Measurements from ENCODE around the gene SLC38A7. TPM values are rescaled to one million over a fixed set of nuclear protein-coding genes. Genes with fewer than 3 reads are reported as not detected.
A peak's percentile ranks its signal among the peaks of the same experiment; 100 is the strongest.

The SLC38A7 gene
- total and polyA plus RNA-seq, 2 of the 13 experiments (the other 11 are each of a cell fraction or from before 2014, with no cell fraction given) = 13.2 to 14.1 TPM

GRCh38 chr16:58733248-58733670, 48.7 kb upstream of the SLC38A7 start (continued):
- TF ChIP-seq, protein P1, sequence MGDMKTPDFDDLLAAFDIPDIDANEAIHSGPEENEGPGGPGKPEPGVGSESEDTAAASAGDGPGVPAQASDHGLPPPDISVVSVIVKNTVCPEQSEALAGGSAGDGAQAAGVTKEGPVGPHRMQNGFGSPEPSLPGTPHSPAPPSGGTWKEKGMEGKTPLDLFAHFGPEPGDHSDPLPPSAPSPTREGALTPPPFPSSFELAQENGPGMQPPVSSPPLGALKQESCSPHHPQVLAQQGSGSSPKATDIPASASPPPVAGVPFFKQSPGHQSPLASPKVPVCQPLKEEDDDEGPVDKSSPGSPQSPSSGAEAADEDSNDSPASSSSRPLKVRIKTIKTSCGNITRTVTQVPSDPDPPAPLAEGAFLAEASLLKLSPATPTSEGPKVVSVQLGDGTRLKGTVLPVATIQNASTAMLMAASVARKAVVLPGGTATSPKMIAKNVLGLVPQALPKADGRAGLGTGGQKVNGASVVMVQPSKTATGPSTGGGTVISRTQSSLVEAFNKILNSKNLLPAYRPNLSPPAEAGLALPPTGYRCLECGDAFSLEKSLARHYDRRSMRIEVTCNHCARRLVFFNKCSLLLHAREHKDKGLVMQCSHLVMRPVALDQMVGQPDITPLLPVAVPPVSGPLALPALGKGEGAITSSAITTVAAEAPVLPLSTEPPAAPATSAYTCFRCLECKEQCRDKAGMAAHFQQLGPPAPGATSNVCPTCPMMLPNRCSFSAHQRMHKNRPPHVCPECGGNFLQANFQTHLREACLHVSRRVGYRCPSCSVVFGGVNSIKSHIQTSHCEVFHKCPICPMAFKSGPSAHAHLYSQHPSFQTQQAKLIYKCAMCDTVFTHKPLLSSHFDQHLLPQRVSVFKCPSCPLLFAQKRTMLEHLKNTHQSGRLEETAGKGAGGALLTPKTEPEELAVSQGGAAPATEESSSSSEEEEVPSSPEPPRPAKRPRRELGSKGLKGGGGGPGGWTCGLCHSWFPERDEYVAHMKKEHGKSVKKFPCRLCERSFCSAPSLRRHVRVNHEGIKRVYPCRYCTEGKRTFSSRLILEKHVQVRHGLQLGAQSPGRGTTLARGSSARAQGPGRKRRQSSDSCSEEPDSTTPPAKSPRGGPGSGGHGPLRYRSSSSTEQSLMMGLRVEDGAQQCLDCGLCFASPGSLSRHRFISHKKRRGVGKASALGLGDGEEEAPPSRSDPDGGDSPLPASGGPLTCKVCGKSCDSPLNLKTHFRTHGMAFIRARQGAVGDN (CRISPR knock-in tag; IDR thresholded peaks at IDR 0.05) = no peak
- TF ChIP-seq HDAC6 (IDR thresholded peaks at IDR 0.05; ENCODE audit: low read depth, low read length) = no peak
- no peak for TF ChIP-seq FOXP4 (CRISPR knock-in tag; IDR thresholded peaks at IDR 0.05)
- no peak for TF ChIP-seq CREB1 (IDR thresholded peaks at IDR 0.05)
- TF ChIP-seq CREB1 (CRISPR knock-in tag; IDR thresholded peaks at IDR 0.05) = no peak
- peak in 1 of 2 experiments; percentile 54; a peak in 2 of 4 replicates for TF ChIP-seq NR2F1 (CRISPR knock-in tag; IDR thresholded peaks at IDR 0.05)
- no peak for TF ChIP-seq ZNF530 (CRISPR knock-in tag; IDR thresholded peaks at IDR 0.05; ENCODE audit: low read depth)
- no peak for TF ChIP-seq KDM1A (CRISPR knock-in tag; IDR thresholded peaks at IDR 0.05)
- TF ChIP-seq ZNF224 (CRISPR knock-in tag; IDR thresholded peaks at IDR 0.05) = no peak
- no peak for TF ChIP-seq PAWR (CRISPR knock-in tag; IDR thresholded peaks at IDR 0.05; ENCODE audit: borderline replicate concordance)
- no peak for TF ChIP-seq ZBTB20 (CRISPR knock-in tag; IDR thresholded peaks at IDR 0.05; ENCODE audit: borderline replicate concordance, low read depth)
- TF ChIP-seq, protein P2, sequence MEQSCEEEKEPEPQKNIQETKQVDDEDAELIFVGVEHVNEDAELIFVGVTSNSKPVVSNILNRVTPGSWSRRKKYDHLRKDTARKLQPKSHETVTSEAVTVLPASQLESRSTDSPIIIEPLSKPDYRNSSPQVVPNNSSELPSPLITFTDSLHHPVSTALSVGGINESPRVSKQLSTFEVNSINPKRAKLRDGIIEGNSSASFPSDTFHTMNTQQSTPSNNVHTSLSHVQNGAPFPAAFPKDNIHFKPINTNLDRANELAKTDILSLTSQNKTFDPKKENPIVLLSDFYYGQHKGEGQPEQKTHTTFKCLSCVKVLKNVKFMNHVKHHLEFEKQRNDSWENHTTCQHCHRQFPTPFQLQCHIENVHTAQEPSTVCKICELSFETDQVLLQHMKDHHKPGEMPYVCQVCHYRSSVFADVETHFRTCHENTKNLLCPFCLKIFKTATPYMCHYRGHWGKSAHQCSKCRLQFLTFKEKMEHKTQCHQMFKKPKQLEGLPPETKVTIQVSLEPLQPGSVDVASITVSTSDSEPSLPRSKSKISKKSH (CRISPR knock-in tag; IDR thresholded peaks at IDR 0.05; ENCODE audit: borderline replicate concordance) = no peak
- TF ChIP-seq, protein P3, sequence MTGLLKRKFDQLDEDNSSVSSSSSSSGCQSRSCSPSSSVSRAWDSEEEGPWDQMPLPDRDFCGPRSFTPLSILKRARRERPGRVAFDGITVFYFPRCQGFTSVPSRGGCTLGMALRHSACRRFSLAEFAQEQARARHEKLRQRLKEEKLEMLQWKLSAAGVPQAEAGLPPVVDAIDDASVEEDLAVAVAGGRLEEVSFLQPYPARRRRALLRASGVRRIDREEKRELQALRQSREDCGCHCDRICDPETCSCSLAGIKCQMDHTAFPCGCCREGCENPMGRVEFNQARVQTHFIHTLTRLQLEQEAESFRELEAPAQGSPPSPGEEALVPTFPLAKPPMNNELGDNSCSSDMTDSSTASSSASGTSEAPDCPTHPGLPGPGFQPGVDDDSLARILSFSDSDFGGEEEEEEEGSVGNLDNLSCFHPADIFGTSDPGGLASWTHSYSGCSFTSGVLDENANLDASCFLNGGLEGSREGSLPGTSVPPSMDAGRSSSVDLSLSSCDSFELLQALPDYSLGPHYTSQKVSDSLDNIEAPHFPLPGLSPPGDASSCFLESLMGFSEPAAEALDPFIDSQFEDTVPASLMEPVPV (CRISPR knock-in tag; IDR thresholded peaks at IDR 0.05) = no peak
- no peak for TF ChIP-seq MXI1 (IDR thresholded peaks at IDR 0.05; ENCODE audit: borderline replicate concordance, low read depth, low read length)
- no peak for TF ChIP-seq ZFY (CRISPR knock-in tag; IDR thresholded peaks at IDR 0.05)
- no peak for TF ChIP-seq ZFP36L2 (CRISPR knock-in tag; IDR thresholded peaks at IDR 0.05)
- TF ChIP-seq XRCC5 (optimal IDR thresholded peaks at IDR 0.05; ENCODE audit: low read length) = no peak

Data from HepG2 (cell line).